ENCODE results near the gene HSD11B1L. TPM values are rescaled to one million over a fixed set of nuclear protein-coding genes. Genes with fewer than 3 reads are reported as not detected.

The HSD11B1L gene
- polyA plus RNA-seq, 1 donor from 2014 or later: 2.1 TPM

- Mint-ChIP-seq H3K4me1 (peaks cover 5 to 9% (median 8%) of the 10 kb centered on the region in 3 donors), H3K9me3 (no peaks in the 10 kb centered on the region), H3K27me3 (peaks cover 3% of the 10 kb centered on the region), H3K36me3 (no peaks in the 10 kb centered on the region), H3K27ac (peak overlapping the region in 1 of 3 donors; percentile 50), H3K4me3 (peak overlapping the region in 1 of 4 donors; percentile 5)
These were observed 4.6 kb upstream of the HSD11B1L start for GRCh38 chr19:5676105-5676771.

GRCh38 chr19:5676772-5677105, 4.1 kb upstream of the HSD11B1L start:
- Mint-ChIP-seq H3K27me3 (peaks cover 3% of the 10 kb centered on the region), H3K4me1 (peaks cover 5 to 11% (median 9%) of the 10 kb centered on the region in 3 donors), H3K27ac (peak overlapping the region in 1 of 3 donors; percentile 50), H3K4me3 (no peak overlapping the region), H3K9me3 (no peaks in the 10 kb centered on the region), H3K36me3 (no peaks in the 10 kb centered on the region)

- H3K9me3 Mint-ChIP-seq: no peaks in the 10 kb centered on the region
- H3K36me3 Mint-ChIP-seq: no peaks in the 10 kb centered on the region
- no peak overlapping the region for H3K4me3 Mint-ChIP-seq
- H3K27ac Mint-ChIP-seq: no peak overlapping the region
- peaks cover 5 to 11% (median 9%) of the 10 kb centered on the region in 3 donors for H3K4me1 Mint-ChIP-seq
- H3K27me3 Mint-ChIP-seq: peaks cover 3% of the 10 kb centered on the region
These were observed 3.7 kb upstream of the HSD11B1L start for GRCh38 chr19:5677136-5677535.

- no peak overlapping the region for H3K4me3 Mint-ChIP-seq
- H3K36me3 Mint-ChIP-seq: no peaks in the 10 kb centered on the region
- peaks cover 5 to 11% (median 9%) of the 10 kb centered on the region in 3 donors for H3K4me1 Mint-ChIP-seq
- peaks cover 3% of the 10 kb centered on the region for H3K27me3 Mint-ChIP-seq
- no peaks in the 10 kb centered on the region for H3K9me3 Mint-ChIP-seq
- no peak overlapping the region for H3K27ac Mint-ChIP-seq
These were observed 3.2 kb upstream of the HSD11B1L start for GRCh38 chr19:5677580-5677979.

- Mint-ChIP-seq H3K27ac (no peak overlapping the region), H3K9me3 (no peaks in the 10 kb centered on the region), H3K27me3 (peaks cover 3% of the 10 kb centered on the region), H3K36me3 (no peaks in the 10 kb centered on the region), H3K4me1 (peaks cover 5 to 11% (median 9%) of the 10 kb centered on the region in 3 donors), H3K4me3 (no peak overlapping the region)
These were observed 2.6 kb upstream of the HSD11B1L start for GRCh38 chr19:5678071-5678718.

- Mint-ChIP-seq H3K36me3 (no peaks in the 10 kb centered on the region), H3K9me3 (no peaks in the 10 kb centered on the region)
These were observed 1.3 kb upstream of the HSD11B1L start for GRCh38 chr19:5679289-5680083.

GRCh38 chr19:5680084-5680436, 767 bp upstream of the HSD11B1L start:
- Mint-ChIP-seq H3K27ac (peak overlapping the region; percentile 97 to 100 (median 99)), H3K9me3 (no peaks in the 10 kb centered on the region), H3K4me3 (peak overlapping the region; percentile 89 to 96 (median 94)), H3K4me1 (peaks cover 5 to 11% (median 11%) of the 10 kb centered on the region in 3 donors), H3K36me3 (no peaks in the 10 kb centered on the region), H3K27me3 (peaks cover 3% of the 10 kb centered on the region)

More at GRCh38 chr19:5679289-5680083, 1.3 kb upstream of the HSD11B1L start:
- Mint-ChIP-seq H3K4me3 (peak overlapping the region; percentile 89 to 96 (median 94)), H3K27me3 (peaks cover 3% of the 10 kb centered on the region), H3K4me1 (peaks cover 5 to 11% (median 11%) of the 10 kb centered on the region in 3 donors), H3K27ac (peak overlapping the region; percentile 97 to 100 (median 99))

- Mint-ChIP-seq H3K27me3 (peaks cover 3% of the 10 kb centered on the region), H3K9me3 (no peaks in the 10 kb centered on the region), H3K27ac (peak overlapping the region; percentile 63 to 100 (median 93)), H3K4me3 (peak overlapping the region; percentile 73 to 90 (median 82)), H3K36me3 (no peaks in the 10 kb centered on the region), H3K4me1 (peaks cover 5 to 14% (median 12%) of the 10 kb centered on the region in 3 donors)
These were observed 722 bp downstream of the HSD11B1L start for GRCh38 chr19:5681391-5682106.

GRCh38 chr19:5682107-5682482, 1.3 kb downstream of the HSD11B1L start:
- peaks cover 3% of the 10 kb centered on the region for H3K27me3 Mint-ChIP-seq
- peak overlapping the region; percentile 63 to 100 (median 93) for H3K27ac Mint-ChIP-seq
- H3K4me3 Mint-ChIP-seq: peak overlapping the region in 3 of 4 donors; percentile 13 to 79 (median 73)
- peaks cover 5 to 15% (median 13%) of the 10 kb centered on the region in 3 donors for H3K4me1 Mint-ChIP-seq
- H3K36me3 Mint-ChIP-seq: no peaks in the 10 kb centered on the region
- H3K9me3 Mint-ChIP-seq: no peaks in the 10 kb centered on the region

- H3K27ac Mint-ChIP-seq: peak overlapping the region in 1 of 3 donors; percentile 95
- peak overlapping the region in 2 of 4 donors; percentile 55 to 72 for H3K4me3 Mint-ChIP-seq
- no peaks in the 10 kb centered on the region for H3K36me3 Mint-ChIP-seq
- H3K9me3 Mint-ChIP-seq: no peaks in the 10 kb centered on the region
- peaks cover 5 to 15% (median 13%) of the 10 kb centered on the region in 3 donors for H3K4me1 Mint-ChIP-seq
- H3K27me3 Mint-ChIP-seq: peaks cover 3% of the 10 kb centered on the region
These were observed 2.5 kb downstream of the HSD11B1L start for GRCh38 chr19:5683177-5683886.

- Mint-ChIP-seq H3K27me3 (peaks cover 3% of the 10 kb centered on the region), H3K4me1 (peaks cover 12 to 17% (median 12%) of the 10 kb centered on the region in 3 donors), H3K27ac (peak overlapping the region in 1 of 3 donors; percentile 65), H3K9me3 (no peaks in the 10 kb centered on the region), H3K36me3 (no peaks in the 10 kb centered on the region), H3K4me3 (peak overlapping the region in 3 of 4 donors; percentile 21 to 47 (median 32))
These were observed 4.0 kb downstream of the HSD11B1L start for GRCh38 chr19:5684694-5685430.

GRCh38 chr19:5686326-5686646, 5.5 kb downstream of the HSD11B1L start:
- no peaks in the 10 kb centered on the region for H3K9me3 Mint-ChIP-seq
- H3K27me3 Mint-ChIP-seq: no peaks in the 10 kb centered on the region
- H3K27ac Mint-ChIP-seq: peak overlapping the region; percentile 89 to 90 (median 90)
- peak overlapping the region; percentile 77 to 96 (median 89) for H3K4me3 Mint-ChIP-seq
- H3K4me1 Mint-ChIP-seq: peaks cover 16 to 20% (median 18%) of the 10 kb centered on the region in 3 donors
- no peaks in the 10 kb centered on the region for H3K36me3 Mint-ChIP-seq

GRCh38 chr19:5686647-5687359, 6.0 kb downstream of the HSD11B1L start:
- H3K27ac Mint-ChIP-seq: peak overlapping the region; percentile 89 to 90 (median 90)
- no peaks in the 10 kb centered on the region for H3K27me3 Mint-ChIP-seq

More at GRCh38 chr19:5686647-5687359, 6.0 kb downstream of the HSD11B1L start:
- H3K36me3 Mint-ChIP-seq: no peaks in the 10 kb centered on the region
- peaks cover 13 to 20% (median 18%) of the 10 kb centered on the region in 3 donors for H3K4me1 Mint-ChIP-seq
- no peaks in the 10 kb centered on the region for H3K9me3 Mint-ChIP-seq
- peak overlapping the region; percentile 77 to 96 (median 89) for H3K4me3 Mint-ChIP-seq
